GM20431 (cell line): ENCODE measurements around the gene SPEG.

Experiments used
- in situ Hi-C: fragments of 300-500 bp; cut with MseI, MboI; formaldehyde crosslinking; loops from one replicate; pipeline ENCODE4 v1.15.0; 2020; ENCODE audit warnings: low sequenced_read_pairs; ENCODE audit not compliant: unreplicated experiment

Gene SPEG

GRCh38 chr2:219522111-219523030 is 87.7 kb downstream of the SPEG start:
- in situ Hi-C loops, result loop anchor here (10.0 kb wide), 1 partner anchor 118 kb away; no protein-coding TSS in a partner anchor

- in situ Hi-C loops, result loop anchor here (10.0 kb wide), 1 partner anchor 118 kb away; no protein-coding TSS in a partner anchor
These were observed 88.5 kb downstream of the SPEG start for GRCh38 chr2:219523031-219523671.

GRCh38 chr2:219524817-219525216 is 90.2 kb downstream of the SPEG start:
- in situ Hi-C loops, result loop anchor here (10.0 kb wide), 1 partner anchor 120 kb away; no protein-coding TSS in a partner anchor

GRCh38 chr2:219525533-219526232 is 91.0 kb downstream of the SPEG start:
- in situ Hi-C loops, result loop anchor here (10.0 kb wide), 1 partner anchor 121 kb away; no protein-coding TSS in a partner anchor

- in situ Hi-C loops, result loop anchor here (10.0 kb wide), 1 partner anchor 122 kb away; no protein-coding TSS in a partner anchor
These were observed 91.9 kb downstream of the SPEG start for GRCh38 chr2:219526320-219527075.

GRCh38 chr2:219527076-219527394 is 92.4 kb downstream of the SPEG start:
- in situ Hi-C loops, result loop anchor here (10.0 kb wide), 1 partner anchor 122 kb away; no protein-coding TSS in a partner anchor

- in situ Hi-C loops, result loop anchor here (10.0 kb wide), 1 partner anchor 123 kb away; no protein-coding TSS in a partner anchor
These were observed 92.8 kb downstream of the SPEG start for GRCh38 chr2:219527472-219527871.

- in situ Hi-C loops, result no loop called here
These were observed 95.7 kb downstream of the SPEG start for GRCh38 chr2:219530048-219530963.

- in situ Hi-C loops, result no loop called here
These were observed 97.2 kb downstream of the SPEG start for GRCh38 chr2:219531639-219532377.

GRCh38 chr2:219532378-219532649 is 97.7 kb downstream of the SPEG start:
- in situ Hi-C loops, result no loop called here

GRCh38 chr2:219533930-219534661 is 99.5 kb downstream of the SPEG start:
- in situ Hi-C loops, result no loop called here

GRCh38 chr2:219536425-219536824 is 101.8 kb downstream of the SPEG start:
- in situ Hi-C loops, result no loop called here

GRCh38 chr2:219536967-219537366 is 102.3 kb downstream of the SPEG start:
- in situ Hi-C loops, result no loop called here

GRCh38 chr2:219537657-219538488 is 103.2 kb downstream of the SPEG start:
- in situ Hi-C loops, result no loop called here

GRCh38 chr2:219538504-219538951 is 103.9 kb downstream of the SPEG start:
- in situ Hi-C loops, result no loop called here

- in situ Hi-C loops, result no loop called here
These were observed 104.5 kb downstream of the SPEG start for GRCh38 chr2:219538956-219539788.
